HG03095 (cell line): ENCODE results near the gene CAAP1.
"Not testable (repeated sequence)": the region's sequence is repeated elsewhere in the genome, so short reads cannot be mapped to it uniquely, and the experiment has no call there.

Experiments used
- ATAC-seq: cut with Tn5 transposase; IDR thresholded peaks from one replicate; pipeline ENCODE4 v1.9.1; 2021; ENCODE audit warnings: moderate library complexity; ENCODE audit not compliant: unreplicated experiment

The CAAP1 gene

DNA sequence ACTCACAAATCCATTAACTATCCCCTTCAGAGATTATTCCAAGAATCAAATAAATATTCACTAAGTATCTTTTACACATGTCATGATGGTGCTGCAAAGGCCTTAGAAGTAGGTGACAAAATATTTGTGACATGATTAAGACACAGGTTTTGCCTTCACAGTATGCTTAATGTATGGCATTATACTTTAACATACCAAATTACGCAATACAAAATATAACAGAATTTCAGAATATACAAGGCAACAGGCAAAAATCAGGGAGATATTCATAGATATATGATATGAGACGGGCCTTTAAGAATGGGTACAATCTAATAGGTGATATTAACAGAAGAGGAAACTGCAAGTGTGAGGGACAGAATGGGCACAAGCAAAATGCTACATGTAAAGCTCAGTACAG, 41.6 kb downstream of the CAAP1 start:
- ATAC-seq, result no peak

DNA sequence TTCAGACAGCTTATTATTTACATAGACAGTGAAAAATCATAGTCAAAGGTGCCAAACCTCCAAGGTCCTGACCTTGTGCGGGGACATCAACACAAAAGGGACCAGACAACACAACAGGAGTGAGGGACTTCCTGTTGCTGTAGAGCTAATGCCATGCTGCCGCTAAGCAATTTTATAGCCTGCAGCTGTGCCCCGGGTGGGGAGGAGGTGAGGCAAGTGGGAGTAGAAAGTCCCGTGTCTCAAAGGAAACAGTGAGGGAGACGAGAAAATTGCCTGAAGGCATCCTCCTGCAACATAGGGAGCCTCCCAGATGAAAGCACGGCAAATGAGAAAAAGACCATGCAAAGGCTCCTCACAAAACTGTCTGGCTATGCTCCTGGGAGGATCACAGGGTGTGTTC, 58.8 kb downstream of the CAAP1 start:
- ATAC-seq, result no peak

- ATAC-seq, result not testable (repeated sequence)
These were observed 64.1 kb downstream of the CAAP1 start for GRCh38 chr9:26828391-26828955.

GRCh38 chr9:26814799-26815198, 77.8 kb downstream of the CAAP1 start:
- no peak for ATAC-seq

GRCh38 chr9:26813247-26813646, 79.4 kb downstream of the CAAP1 start:
- ATAC-seq, result no peak

DNA sequence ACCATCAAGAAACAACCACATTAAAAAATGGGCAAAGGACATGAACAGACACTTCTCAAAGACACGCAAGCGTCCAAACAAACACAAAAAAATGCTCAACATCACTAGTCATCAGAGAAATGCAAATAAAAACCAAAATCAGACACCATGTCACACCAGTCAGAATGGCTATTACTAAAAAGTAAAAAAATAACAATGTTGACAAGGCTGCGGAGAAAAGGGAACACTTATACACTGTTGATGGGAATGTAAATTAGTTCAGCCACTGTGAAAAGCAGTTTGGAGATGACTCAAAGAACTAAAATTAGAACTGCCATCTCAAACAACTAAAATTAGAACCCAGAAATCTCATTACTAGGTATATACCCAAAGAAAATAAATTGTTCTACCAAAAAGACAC, 80.4 kb downstream of the CAAP1 start:
- ATAC-seq, result no peak

DNA sequence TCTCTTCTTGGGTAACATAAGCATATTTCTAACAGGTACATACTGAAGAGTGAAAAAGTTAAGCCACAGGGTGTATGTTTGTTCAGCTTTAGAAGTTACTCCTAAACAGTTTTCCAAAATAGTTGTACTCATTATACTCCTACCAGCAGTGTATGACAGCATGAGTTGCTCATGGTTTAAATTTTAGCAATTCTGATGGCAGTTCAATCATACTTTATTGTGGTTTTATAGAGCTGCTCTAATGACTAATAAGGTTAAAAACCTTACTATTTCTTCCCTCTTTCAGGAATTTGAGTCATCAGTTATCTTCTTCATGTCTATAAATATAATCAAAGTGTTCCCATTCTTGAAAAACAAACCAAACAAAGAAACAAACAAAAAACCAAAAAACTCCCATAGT, 81.5 kb downstream of the CAAP1 start:
- no peak for ATAC-seq

GRCh38 chr9:26809795-26810194, 82.8 kb downstream of the CAAP1 start:
- no peak for ATAC-seq

- ATAC-seq, result no peak
These were observed 85.4 kb downstream of the CAAP1 start for GRCh38 chr9:26807161-26807560.

DNA sequence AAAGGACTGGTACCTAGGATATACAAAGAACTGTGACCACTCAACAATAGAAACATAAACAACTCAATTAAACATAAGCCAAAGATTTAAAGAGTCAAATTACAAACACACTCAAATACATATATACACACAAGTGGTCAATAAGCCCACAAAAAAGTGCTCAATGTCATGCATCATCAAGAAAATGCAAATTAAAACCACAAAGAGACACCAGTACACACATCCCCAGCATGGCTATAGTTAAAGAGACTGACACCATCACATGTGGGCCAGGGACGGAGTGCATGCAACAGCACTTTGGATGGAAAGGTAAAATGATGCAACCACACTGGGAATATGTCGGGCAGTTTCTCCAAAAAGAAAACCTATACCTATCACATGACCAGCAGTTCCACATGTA, 89.7 kb downstream of the CAAP1 start:
- ATAC-seq, result no peak

GRCh38 chr9:26801772-26802171, 90.8 kb downstream of the CAAP1 start:
- ATAC-seq, result no peak

GRCh38 chr9:26800322-26800721, 92.3 kb downstream of the CAAP1 start:
- no peak for ATAC-seq

DNA sequence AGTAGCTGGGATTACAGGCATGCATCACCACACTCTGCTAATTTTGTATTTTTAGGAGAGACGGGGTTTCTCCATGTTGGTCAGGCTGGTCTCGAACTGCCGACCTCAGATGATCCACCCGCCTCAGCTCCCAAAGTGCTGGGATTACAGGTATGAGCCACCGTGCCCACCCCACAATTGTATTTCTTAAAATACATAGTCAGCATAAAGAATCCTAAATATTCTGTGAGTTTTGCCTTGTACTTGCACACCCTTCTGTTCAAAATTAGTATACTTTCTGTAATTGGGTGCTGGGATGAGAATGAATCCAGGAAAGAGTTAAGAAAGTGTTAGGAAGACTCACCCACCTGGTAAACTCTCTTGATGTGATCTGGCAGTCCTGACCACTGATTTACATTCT, 101.3 kb downstream of the CAAP1 start:
- ATAC-seq, result no peak
